ENCODE data around the gene LIMS1.
"Not testable (repeated sequence)": the region's sequence is repeated elsewhere in the genome, so short reads cannot be mapped to it uniquely, and the experiment has no call there.

LIMS1 gene

DNA sequence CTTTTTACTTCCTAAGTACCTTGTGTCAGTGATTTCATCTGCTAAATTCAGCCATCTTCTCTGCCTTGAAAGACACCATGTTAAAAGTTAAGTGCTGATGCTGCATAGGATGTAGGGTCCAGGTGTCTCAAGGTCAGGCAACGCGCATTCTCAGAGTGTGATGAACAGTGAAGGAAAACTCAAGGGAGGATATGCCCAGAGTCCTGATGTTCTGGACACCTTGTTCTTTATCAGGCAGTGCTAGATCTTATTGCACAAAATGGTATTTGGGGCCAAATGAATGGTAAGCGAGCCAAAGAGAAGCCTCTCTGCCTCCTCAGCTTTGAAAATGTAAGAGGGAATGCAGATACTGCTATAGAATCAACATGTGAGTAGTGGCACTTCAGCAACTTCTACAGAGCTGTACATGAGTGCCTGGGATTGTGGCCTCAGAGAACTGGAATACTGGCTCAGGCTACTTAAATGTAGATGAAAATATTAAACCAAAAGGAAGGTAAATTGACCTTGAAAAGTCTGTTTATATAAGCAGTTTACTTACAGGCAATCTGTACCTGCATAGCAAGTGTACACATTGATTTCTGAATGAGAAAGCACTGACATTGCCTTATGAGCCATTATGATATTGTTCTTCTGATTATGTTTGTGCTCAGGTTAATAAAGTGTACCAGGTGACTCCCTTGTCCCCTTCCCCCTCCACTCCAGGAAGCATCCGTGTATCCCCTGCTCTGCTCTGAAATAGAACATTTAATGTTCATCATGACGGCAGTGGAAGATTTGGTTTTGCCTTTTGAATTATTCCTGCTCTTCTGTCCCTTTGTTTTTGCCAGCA lies 98.3 kb downstream of the LIMS1 start:
- no peak for DNase-seq (ENCODE audit: low read depth in 1 of 2, low spot score in 1 of 2)

DNA sequence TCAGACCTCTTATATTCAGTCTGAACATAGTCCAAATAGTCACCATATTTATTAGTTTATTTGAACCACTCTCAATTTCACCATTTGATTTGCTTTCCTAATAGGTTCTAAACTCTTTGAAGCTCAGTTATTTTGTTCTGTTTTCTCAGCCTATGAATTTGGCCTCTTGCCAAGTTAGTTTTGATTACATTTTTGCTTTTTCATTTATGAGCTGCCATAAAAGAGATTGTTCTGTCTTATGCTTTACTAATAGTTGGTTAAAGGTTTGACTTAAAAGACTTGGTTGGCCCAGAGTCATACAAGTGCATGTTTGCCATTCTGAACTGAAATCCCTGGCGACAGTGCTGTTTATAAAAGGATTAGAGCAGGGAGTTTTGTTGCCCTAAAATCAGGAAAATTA lies 99.1 kb downstream of the LIMS1 start:
- no peak for DNase-seq (ENCODE audit: low read depth in 1 of 2, low spot score in 1 of 2)

DNA sequence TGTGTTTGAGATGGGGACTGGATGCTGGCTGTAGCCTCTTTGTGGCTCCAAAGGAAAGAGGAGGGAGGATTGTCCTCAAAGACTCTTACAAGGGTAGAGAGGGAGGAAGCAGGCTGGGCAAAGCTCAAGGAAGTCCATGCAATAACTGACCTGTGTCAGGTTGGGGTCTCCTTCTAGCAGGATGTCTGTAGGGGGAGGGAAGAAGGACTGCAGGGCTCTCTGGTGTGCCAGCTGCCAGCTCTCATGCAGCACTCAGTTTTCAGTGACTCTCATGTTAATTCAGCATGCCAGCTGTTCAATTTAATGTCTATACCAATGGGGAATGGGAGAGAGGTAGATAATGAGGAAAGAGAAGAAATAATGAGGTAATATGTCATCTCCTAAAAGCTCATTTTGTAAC lies 99.7 kb downstream of the LIMS1 start:
- DNase-seq (ENCODE audit: low read depth in 1 of 2, low spot score in 1 of 2): no peak

DNA sequence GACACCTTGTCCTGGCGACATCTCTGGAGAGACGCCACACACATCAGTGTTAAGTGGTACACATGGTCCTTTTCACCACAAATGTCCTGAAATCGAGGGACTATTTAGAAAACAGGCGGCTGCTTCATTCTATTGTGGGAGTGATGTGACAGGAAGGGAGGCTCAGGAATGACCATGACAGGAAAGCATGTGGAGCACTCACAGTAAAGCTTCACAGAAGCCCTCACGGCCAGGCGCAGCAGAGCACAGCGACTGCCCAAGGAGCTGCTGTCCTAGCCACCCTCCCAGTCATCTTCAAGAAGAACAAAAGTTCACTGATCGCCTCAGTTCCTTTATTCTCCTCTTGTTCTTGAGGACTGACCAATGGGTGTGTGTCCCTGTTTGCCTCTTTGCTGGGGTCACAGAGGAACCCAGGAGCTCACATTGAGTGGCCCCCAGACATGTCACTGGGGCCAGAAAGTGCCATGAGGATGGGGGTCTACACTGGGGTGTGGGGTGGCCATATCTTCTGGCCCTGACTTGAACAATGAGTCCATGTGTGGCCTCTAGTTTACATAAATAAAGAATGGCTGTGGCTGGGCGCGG lies 100.4 kb downstream of the LIMS1 start:
- DNase-seq (ENCODE audit: low read depth in 1 of 2, low spot score in 1 of 2): no peak

DNA sequence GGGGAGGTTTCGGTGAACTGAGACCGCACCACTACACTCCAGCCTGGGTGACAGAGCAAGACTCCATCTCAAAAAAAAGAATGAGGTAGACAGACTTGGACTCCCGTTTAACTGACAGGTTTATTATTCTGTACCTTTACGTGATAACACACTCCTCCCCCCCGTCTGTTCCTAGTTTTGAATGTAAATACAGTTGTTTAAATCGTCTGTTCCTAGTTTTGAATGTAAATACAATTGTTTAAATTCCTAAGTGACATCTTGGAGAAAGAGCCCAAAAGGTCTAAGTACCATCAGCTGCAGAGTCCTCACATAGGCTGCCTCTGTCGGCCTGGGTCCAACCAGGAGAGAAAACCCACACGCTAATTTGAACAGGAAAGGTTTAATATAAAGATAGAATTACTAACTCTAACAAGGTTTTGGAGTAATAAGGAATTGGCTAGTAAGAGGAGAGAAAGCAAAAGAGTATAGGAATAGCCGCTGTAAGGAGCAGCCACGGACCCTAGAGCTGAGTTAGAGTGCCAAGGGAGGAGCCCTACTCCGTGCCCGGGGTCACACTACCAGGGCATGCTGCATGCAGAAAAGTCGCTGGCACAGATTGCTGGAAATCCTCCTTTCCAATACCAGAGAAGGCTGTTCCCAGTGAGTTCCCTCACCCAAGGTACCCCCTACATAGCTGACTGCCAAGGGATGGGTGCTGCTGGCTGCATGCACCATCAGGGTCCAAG lies 101.5 kb downstream of the LIMS1 start:
- DNase-seq (ENCODE audit: low read depth in 1 of 2, low spot score in 1 of 2): no peak

DNA sequence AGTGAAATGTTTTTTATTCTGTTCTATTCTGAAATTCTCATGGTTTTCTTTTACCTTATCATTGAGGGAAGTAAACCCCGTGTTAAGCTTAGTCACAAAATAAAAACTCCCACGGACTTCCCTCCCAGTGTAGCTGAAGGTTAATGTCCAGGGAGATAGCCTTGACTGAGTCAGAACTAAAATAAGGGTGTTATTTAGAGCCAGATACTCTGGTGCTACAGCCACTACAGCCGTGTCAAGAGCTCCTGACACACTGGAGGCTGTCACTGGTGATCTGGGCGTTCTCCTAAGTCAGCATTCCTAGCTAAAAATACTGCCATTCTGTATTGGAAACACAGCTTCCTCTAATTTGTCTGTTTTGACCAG lies 103.0 kb downstream of the LIMS1 start:
- DNase-seq (ENCODE audit: low read depth in 1 of 2, low spot score in 1 of 2): no peak

DNA sequence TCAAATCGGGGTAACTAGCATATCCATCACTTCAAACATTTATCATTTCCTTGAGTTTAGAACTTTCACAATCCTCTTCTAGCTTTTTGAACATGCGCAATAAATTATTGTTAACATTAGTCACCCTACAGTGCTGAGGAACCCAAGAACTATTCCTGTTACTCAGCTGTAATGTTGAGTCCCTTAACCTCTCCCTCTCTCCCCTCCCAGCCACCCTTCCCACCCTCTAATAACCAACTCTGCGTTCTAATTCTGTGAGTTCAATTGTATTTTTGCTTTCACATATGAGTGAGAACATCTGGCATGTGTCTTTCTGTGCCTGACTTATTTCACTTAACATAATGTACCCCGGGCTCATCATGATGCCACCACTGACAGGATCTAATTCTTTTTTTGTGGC lies 106.5 kb downstream of the LIMS1 start:
- DNase-seq (ENCODE audit: low read depth in 1 of 2, low spot score in 1 of 2): no peak

DNA sequence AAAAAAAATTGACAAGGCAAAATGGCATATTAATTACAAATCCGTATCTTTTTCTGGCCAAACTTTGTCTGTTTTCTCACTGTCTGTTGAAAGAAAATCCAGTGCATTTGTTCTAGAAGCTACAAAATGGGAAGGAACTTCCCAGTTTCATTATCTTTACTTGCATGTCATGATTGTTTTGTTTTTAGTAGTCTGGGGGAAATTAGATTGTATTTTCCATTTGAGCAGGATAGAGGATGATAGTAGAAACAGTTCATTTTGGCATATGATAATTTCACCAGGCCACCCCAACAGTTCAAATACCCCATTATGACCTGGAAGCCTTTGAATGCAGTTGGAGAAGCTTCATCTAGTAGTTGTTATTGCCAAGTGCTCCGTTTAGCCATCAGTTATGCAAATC lies 107.5 kb downstream of the LIMS1 start:
- DNase-seq (ENCODE audit: low read depth in 1 of 2, low spot score in 1 of 2): no peak

DNA sequence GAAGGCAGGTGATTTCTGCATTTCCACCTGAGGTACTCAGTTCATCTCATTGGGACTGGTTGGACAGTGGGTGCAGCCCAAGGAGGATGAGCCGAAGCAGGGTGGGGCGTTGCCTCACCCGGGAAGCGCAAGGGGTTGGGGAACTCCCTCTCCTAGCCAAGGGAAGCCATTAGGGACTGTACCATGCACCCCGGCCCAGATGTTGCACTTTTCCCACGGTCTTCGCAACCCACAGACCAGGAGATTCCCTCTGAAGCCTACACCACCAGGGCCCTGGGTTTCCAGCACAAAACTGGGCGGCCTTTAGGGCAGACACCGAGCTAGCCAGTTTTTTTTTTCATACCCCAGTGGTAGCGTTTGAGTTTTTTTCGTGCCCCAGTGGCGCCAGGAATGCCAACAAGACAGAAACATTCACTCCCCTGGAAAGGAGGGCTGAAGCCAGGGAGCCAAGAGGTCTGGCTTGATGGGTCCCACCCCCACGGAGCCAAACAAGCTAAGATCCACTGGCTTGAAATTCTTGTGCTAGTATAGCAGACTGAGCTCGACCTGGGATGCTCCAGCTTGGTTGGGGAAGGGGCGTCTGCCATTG lies 109.1 kb downstream of the LIMS1 start:
- DNase-seq (ENCODE audit: low read depth in 1 of 2, low spot score in 1 of 2): no peak

DNA sequence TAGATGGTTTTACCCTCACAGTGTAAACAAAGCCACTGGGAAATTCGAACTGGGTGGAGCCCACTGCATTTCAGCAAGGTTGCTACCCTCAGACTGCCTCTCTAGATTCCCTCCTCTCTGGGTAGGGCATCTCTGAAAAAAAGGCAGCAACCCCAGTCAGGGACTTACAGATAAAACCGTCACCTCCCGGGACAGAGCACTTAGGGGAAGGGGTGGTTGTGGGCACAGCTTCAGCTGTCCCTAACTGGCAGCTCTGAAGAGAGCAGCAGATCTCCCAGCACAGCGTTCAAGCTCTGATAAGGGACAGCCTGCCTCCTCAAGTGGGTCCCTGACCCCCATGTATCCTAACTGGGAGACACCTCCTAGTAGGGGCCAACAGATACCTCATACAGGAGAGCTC lies 109.6 kb downstream of the LIMS1 start:
- not testable (repeated sequence) for DNase-seq (ENCODE audit: low read depth in 1 of 2, low spot score in 1 of 2)

DNA sequence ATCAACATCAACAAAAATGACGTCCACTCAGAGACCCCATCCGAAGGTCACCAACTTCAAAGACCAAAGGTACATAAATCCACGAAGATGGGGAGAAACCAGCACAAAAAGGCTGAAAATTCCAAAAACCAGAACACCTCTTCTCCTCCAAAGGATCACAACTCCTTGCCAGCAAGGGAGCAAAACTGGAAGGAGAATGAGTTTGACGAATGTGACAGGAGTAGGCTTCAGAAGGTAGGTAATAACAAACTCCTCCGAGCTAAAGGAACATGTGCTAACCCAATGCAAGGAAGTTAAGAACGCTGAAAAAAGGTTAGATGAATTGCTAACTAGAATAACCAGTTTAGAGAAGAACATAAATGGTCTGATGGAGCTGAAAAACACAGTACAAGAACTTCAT lies 110.2 kb downstream of the LIMS1 start:
- not testable (repeated sequence) for DNase-seq (ENCODE audit: low read depth in 1 of 2, low spot score in 1 of 2)

DNA sequence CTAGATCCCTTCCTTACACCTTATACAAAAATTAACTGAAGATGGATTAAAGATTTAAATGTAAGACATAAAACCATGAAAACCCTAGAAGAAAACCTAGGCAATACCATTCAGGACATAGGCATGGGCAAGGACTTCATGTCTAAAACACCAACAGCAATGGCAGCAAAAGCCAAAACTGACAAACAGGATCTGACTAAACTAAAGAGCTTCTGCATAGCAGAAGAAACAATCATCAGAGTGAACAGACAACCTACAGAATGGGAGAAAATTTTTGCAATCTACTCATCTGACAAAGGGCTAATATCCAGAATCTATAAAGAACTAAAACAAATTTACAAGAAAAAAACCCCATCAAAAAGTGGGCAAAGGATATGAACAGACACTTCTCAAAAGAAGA lies 114.5 kb downstream of the LIMS1 start:
- not testable (repeated sequence) for DNase-seq (ENCODE audit: low read depth in 1 of 2, low spot score in 1 of 2)

DNA sequence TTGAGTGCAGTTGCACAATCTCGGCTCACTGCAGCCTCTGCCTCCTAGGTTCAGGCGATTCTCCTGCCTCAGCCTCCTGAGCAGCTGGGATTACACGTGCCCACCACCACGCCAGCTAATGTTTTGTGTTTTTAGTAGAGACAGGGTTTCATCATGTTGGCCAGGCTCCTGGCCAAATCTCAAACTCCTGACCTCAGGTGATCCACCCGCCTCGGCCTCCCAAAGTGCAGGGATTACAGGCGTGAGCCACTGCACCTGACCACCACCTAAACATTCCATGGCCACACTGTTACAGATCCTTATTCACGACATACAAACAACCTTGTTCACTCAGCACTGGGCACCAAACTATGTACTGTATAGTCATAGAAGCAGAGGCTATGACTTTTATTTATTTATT lies 116.2 kb downstream of the LIMS1 start:
- DNase-seq (ENCODE audit: low read depth in 1 of 2, low spot score in 1 of 2): not testable (repeated sequence)

DNA sequence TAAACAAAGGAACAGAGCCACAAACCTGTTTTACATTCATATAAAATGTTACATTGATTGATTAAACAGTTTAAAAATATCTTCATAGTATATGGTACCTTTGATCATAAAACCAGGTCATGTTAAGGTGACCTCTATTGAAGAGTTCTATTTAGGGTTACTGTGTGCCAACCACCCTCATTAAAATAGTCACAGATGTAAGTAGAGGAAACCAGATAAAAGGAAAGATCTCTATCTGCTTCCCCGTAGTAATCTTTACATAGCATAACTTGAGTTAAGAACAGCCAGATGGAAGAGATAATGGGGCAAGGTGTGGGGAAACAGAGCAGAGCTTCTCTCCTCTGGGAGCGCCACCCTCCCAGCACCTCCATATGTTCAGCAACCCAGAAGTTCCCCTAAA lies 117.2 kb downstream of the LIMS1 start:
- DNase-seq (ENCODE audit: low read depth in 1 of 2, low spot score in 1 of 2): not testable (repeated sequence)

DNA sequence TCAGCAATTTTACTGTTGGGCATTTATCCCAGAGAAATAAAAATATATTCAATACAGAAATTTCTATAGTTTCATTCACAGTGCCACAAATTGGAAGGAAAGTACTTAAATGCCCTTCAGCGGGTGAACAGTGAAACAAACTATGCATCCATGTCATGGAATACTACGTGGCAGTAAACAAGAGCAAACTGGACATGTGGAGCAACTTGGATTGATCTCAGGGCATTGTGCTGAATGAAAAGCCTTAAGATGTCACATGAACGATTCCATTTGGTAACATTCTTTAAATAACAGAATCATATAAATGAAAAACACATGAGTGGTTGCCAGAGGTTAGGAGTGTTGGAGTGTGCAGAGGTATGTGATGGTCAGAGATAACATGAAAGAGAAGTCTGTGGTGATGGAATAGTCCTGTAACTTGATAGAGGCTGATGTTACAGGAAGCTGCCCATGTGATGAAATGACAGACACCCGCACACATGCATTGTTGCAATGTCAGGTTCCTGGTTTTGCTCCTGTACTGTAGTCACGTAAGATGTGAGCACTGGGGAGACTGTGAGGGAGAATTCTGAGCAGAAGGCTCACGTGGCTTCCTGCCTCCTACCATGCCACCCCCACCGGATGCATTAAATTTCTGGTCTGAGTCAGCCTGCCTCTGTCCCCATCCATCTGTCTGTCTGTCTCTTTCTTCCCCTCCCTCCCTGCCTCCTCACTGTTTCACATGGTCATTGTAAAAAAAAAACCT lies 118.1 kb downstream of the LIMS1 start:
- peak in 1 of 2 donors; percentile 36 for DNase-seq (ENCODE audit: low read depth in 1 of 2, low spot score in 1 of 2)

DNA sequence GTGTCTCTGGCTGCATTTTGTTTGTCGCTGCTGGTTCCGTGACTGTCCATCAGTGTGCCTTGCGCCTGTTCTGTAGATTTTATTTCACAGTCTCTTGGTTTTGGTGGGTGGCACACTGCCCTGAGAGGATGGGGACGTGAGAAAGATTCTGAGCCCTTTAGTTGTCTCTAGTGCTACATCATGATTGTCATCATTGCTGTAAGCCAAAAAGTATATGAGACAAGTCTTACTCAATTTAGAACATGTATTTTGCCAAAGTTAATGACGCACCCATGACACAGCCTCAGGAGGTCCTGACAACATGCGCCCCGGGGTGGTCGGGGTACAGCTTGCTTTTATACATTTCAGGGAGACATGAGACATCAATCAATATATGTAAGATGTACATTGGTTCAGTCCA lies 119.2 kb downstream of the LIMS1 start:
- not testable (repeated sequence) for DNase-seq (ENCODE audit: low read depth in 1 of 2, low spot score in 1 of 2)

DNA sequence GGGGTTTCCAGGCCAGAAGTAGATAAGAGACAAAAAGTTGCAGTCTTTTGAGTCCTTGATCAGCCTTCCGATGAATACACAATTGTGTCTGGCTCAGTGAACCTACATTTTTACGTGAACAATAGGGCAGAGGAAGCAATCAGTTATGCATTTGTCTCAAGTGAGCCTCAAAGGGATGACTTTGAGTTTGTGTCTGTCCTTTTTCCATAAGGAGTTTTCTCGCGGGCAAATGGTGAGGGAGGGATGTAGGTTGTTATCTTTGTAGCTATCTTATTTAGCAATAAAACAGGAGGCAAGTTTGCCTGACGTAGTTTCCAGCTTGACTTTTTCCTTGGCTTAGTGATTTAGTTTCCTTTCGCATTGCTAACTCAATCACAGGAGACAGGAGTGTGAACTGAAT lies 119.6 kb downstream of the LIMS1 start:
- not testable (repeated sequence) for DNase-seq (ENCODE audit: low read depth in 1 of 2, low spot score in 1 of 2)

DNA sequence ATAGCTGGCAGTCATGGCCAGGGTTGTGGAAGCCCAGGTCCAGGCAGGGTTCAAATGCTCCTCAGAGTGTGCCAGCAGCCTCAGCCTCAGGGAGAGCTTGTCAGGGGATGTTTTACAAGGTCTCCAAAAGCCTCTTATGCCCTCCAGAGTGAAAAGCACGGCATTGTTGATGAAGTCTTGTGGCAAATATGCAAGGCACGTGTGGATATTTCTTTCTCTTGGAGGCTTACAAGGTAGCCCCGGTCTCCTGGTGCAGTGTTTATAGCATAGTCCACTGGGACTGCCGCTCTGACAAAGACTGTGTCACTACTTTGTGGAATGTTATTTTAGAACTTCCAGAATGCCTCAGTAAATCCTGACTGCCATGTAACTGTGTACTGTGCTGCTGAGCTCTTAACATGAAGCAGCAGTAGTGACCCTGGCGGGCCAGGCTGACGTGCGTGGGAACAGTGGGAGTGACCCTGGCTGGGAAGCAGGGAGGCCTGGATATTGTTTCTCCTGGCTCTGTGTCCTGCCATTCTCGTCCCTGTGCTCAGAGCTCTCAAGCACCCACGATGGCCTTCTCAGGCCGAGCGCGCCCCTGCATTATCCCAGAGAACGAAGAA lies 120.4 kb downstream of the LIMS1 start:
- DNase-seq (ENCODE audit: low read depth in 1 of 2, low spot score in 1 of 2): not testable (repeated sequence)

DNA sequence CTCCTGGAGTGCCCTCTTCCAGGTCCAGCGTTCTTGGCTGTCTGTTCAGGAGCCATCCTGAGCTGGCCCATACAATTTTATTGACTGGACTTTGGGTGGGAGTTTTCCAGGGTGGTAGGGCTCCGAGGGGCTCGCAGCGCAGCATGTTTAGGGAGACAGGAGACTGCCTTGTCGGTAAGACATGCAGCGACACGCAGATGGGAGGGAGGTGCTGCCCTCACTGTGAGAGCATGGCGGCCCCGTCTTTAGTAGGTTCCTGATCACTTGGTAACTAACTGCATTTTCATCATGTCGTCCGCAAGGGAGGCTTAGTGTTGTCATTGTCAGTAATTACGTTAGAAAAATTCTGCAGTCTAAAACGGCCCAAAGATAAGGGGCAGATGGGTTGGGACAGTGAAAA lies 121.0 kb downstream of the LIMS1 start:
- not testable (repeated sequence) for DNase-seq (ENCODE audit: low read depth in 1 of 2, low spot score in 1 of 2)

DNA sequence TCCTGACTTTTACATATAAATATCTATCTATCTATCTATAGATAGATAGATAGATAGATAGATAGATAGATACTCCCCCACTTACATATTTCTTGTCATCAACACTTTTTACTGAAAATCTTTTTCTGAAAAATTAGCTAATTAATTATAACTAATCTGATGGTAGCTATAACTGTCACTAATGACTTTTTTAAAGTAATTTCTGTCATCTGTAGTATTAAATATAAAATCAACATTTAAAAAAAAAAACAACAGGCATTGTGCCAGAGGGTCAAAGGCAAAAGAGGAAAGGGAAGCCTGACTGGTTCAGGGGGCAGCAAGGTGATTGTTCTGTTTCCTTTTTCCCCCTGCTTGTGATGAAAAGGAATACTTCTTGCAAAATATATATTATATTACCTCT lies 122.0 kb downstream of the LIMS1 start:
- DNase-seq (ENCODE audit: low read depth in 1 of 2, low spot score in 1 of 2): not testable (repeated sequence)

DNA sequence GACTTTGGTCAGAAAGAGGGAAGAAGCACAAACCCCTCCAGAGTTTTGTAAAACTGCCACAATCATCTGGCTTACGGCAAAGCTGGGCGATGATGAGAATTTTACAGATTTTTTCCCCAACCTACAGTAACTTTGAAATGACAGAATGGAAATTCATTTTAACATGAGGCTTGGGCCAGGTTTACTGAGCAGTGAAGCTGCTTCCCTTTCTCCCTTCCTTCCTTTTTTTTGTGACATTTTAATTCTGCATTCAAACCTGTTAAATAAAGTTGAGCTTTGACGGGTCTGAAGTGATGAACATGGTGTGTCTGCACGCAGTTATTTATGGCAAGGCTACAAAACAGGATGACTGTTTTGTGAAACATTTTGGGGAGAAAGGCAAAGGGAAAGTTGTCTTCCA lies 123.2 kb downstream of the LIMS1 start:
- not testable (repeated sequence) for DNase-seq (ENCODE audit: low read depth in 1 of 2, low spot score in 1 of 2)
